ENCODE results near the gene LGALS9B. TPM values are rescaled to one million over a fixed set of nuclear protein-coding genes. Genes with fewer than 3 reads are reported as not detected.
A peak's percentile ranks its signal among the peaks of the same experiment; 100 is the strongest.
"Not testable (repeated sequence)": the region's sequence is repeated elsewhere in the genome, so short reads cannot be mapped to it uniquely, and the experiment has no call there.

The LGALS9B gene
- polyA plus RNA-seq, 2 of the 4 experiments (the other 2 are of a cell fraction), result not detected

- H3K4me1 ChIP-seq; H3K4me2 ChIP-seq; POLR2A ChIA-PET; H3K27ac ChIP-seq; CTCF ChIA-PET; H3K9me3 ChIP-seq; DNase-seq (ENCODE audit: low read depth in 1 of 2, low spot score in 1 of 2); H3K4me3 ChIP-seq; FAIRE-seq; ATAC-seq: not testable (repeated sequence)
- 55% methylated on average over 2 of the region's 5 CpGs for WGBS (ENCODE audit: missing lambda C conversion rate)
These were observed 786 bp downstream of the LGALS9B start for GRCh38 chr17:20466553-20466952.

GRCh38 chr17:20465535-20465934 is 1.8 kb downstream of the LGALS9B start:
- CTCF ChIA-PET; POLR2A ChIA-PET; H3K4me1 ChIP-seq; DNase-seq (ENCODE audit: low read depth in 1 of 2, low spot score in 1 of 2); FAIRE-seq; H3K9me3 ChIP-seq; ATAC-seq; H3K4me3 ChIP-seq; H3K4me2 ChIP-seq; H3K27ac ChIP-seq: not testable (repeated sequence)
- no CpG with 5 or more reads among the region's 12 CpGs for WGBS (ENCODE audit: missing lambda C conversion rate)

- H3K9me3 ChIP-seq; H3K4me1 ChIP-seq; DNase-seq (ENCODE audit: low read depth in 1 of 2, low spot score in 1 of 2); H3K4me3 ChIP-seq; H3K27ac ChIP-seq; POLR2A ChIA-PET; CTCF ChIA-PET; FAIRE-seq; H3K4me2 ChIP-seq: not testable (repeated sequence)
- no CpG with 5 or more reads among the region's 9 CpGs for WGBS (ENCODE audit: missing lambda C conversion rate)
- ATAC-seq, result peak in 1 of 2 experiments; percentile 30; a peak in 3 of 6 replicates
These were observed 2.4 kb downstream of the LGALS9B start for GRCh38 chr17:20464854-20465414.

- POLR2A ChIA-PET; DNase-seq (ENCODE audit: low read depth in 1 of 2, low spot score in 1 of 2); H3K9me3 ChIP-seq; H3K4me3 ChIP-seq; H3K27ac ChIP-seq; CTCF ChIA-PET; FAIRE-seq; H3K4me2 ChIP-seq; H3K4me1 ChIP-seq; ATAC-seq: not testable (repeated sequence)
- WGBS (ENCODE audit: missing lambda C conversion rate), result no CpG with 5 or more reads among the region's 3 CpGs
These were observed 5.2 kb downstream of the LGALS9B start for GRCh38 chr17:20462158-20462557.

- ATAC-seq; H3K27ac ChIP-seq; DNase-seq (ENCODE audit: low read depth in 1 of 2, low spot score in 1 of 2); H3K9me3 ChIP-seq; H3K4me3 ChIP-seq; POLR2A ChIA-PET; H3K4me2 ChIP-seq; H3K4me1 ChIP-seq; CTCF ChIA-PET: not testable (repeated sequence)
- FAIRE-seq, result peak; percentile 39
- WGBS (ENCODE audit: missing lambda C conversion rate), result 50% methylated on average over 7 of the region's 10 CpGs
These were observed 9.4 kb downstream of the LGALS9B start for GRCh38 chr17:20457848-20458381.

- H3K4me3 ChIP-seq; H3K9me3 ChIP-seq; CTCF ChIA-PET; H3K4me1 ChIP-seq; DNase-seq (ENCODE audit: low read depth in 1 of 2, low spot score in 1 of 2); H3K4me2 ChIP-seq; FAIRE-seq; POLR2A ChIA-PET; H3K27ac ChIP-seq; ATAC-seq: not testable (repeated sequence)
- WGBS (ENCODE audit: missing lambda C conversion rate), result 83% methylated on average over 3 of the region's 10 CpGs
These were observed 12.2 kb downstream of the LGALS9B start for GRCh38 chr17:20455106-20455505.

- ATAC-seq; H3K4me1 ChIP-seq; H3K4me3 ChIP-seq; FAIRE-seq; DNase-seq (ENCODE audit: low read depth in 1 of 2, low spot score in 1 of 2); H3K9me3 ChIP-seq; POLR2A ChIA-PET; H3K4me2 ChIP-seq; H3K27ac ChIP-seq; CTCF ChIA-PET: not testable (repeated sequence)
- WGBS (ENCODE audit: missing lambda C conversion rate), result 49% methylated on average over 2 of the region's 11 CpGs
These were observed 13.4 kb downstream of the LGALS9B start for GRCh38 chr17:20453820-20454434.

- WGBS (ENCODE audit: missing lambda C conversion rate), result 74% methylated on average over 9 of the region's 12 CpGs
- FAIRE-seq; CTCF ChIA-PET; ATAC-seq; H3K4me1 ChIP-seq; H3K4me3 ChIP-seq; H3K4me2 ChIP-seq; DNase-seq (ENCODE audit: low read depth in 1 of 2, low spot score in 1 of 2); POLR2A ChIA-PET; H3K9me3 ChIP-seq; H3K27ac ChIP-seq: not testable (repeated sequence)
These were observed 16.5 kb downstream of the LGALS9B start for GRCh38 chr17:20450852-20451251.

GRCh38 chr17:20447534-20448321 is 19.6 kb downstream of the LGALS9B start:
- H3K4me2 ChIP-seq; CTCF ChIA-PET; H3K4me3 ChIP-seq; H3K9me3 ChIP-seq; FAIRE-seq; POLR2A ChIA-PET; ATAC-seq; H3K27ac ChIP-seq; DNase-seq (ENCODE audit: low read depth in 1 of 2, low spot score in 1 of 2); H3K4me1 ChIP-seq: not testable (repeated sequence)
- 82% methylated on average over 21 of the region's 26 CpGs for WGBS (ENCODE audit: missing lambda C conversion rate)
